ENCODE results near the gene RGMA. TPM values are rescaled to one million over a fixed set of nuclear protein-coding genes. Genes with fewer than 3 reads are reported as not detected.

RGMA gene
- total and polyA plus RNA-seq, 2 of the 8 experiments (the other 6 are each of a cell fraction or from before 2014, with no cell fraction given): 19.9 to 39.8 TPM

DNA sequence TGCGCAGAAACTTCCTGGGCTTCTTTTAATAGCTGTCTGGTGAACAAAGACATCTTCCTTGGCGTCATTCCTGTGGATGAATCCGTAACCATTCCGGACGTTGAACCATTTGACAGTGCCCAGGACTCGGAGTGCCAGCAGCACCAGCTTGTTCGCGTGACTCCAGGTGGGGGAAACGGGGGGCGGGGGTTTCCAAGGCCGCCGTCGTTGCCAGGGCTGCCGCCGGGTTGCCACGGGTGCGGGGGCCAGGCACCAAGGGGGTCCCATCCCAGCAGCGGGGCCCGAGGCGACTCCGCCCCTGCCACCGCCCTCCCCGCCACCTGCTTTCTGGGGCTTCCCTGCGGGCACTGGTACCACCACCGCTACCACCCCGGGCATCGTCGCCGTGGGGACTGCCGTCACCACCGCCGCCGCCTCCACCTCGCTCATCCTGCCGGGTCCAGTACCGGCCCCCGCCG, 22.8 kb downstream of the RGMA start (continued):
- TF ChIP-seq, protein P1, sequence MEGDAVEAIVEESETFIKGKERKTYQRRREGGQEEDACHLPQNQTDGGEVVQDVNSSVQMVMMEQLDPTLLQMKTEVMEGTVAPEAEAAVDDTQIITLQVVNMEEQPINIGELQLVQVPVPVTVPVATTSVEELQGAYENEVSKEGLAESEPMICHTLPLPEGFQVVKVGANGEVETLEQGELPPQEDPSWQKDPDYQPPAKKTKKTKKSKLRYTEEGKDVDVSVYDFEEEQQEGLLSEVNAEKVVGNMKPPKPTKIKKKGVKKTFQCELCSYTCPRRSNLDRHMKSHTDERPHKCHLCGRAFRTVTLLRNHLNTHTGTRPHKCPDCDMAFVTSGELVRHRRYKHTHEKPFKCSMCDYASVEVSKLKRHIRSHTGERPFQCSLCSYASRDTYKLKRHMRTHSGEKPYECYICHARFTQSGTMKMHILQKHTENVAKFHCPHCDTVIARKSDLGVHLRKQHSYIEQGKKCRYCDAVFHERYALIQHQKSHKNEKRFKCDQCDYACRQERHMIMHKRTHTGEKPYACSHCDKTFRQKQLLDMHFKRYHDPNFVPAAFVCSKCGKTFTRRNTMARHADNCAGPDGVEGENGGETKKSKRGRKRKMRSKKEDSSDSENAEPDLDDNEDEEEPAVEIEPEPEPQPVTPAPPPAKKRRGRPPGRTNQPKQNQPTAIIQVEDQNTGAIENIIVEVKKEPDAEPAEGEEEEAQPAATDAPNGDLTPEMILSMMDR (IDR thresholded peaks at IDR 0.05; ENCODE audit: control extremely low read depth in 1 of 3, insufficient read depth in 1 of 3, low read depth in 1 of 3, low read length in 3 of 3): no peak
- TF ChIP-seq JUND (IDR thresholded peaks at IDR 0.05; ENCODE audit: low read length) (no peak), CBX5 (IDR thresholded peaks at IDR 0.05; ENCODE audit: low read depth, low read length) (no peak)

All from H1 (cell line).